ENCODE data around the gene ATP6V1B1. TPM values are rescaled to one million over a fixed set of nuclear protein-coding genes. Genes with fewer than 3 reads are reported as not detected.

Gene ATP6V1B1
- total RNA-seq, 1 experiment from 2014 or later: 4.0 TPM

DNA sequence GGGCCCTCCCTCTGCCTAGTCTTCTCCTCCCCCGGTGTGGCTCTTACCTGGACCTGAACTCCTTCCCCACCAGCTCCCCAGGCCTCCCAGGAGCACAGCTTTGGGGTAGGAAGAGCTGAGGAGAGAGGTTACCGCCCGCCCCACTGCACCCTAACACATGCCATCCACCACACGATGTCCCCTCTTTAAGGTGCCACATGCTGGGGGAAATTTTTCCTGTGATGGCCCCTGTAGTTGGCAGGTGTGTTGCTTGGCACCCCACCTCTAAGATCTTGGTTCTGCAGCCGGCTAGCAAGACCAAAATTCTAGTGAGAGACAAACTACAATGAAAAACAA lies 65.9 kb downstream of the ATP6V1B1 start:
- ChIA-PET POLR2A (interaction anchor here (0.5 to 0.7 kb wide), 2 partner anchors 67 to 1087 kb away, joined by 3 to 6 read pairs; partner anchors contain the start of gene NAGK), CTCF (interaction anchor here (0.6 to 1.2 kb wide), 10 partner anchors 22 to 330 kb away, joined by 3 to 5 read pairs (median 3); partner anchors contain the start of genes NAGK and ZNF638)
- H3K9me3 ChIP-seq: no peaks in the 10 kb centered on the region
- Mint-ChIP-seq H3K4me1 (ENCODE audit: low read depth, unreplicated experiment) (peaks cover 5% of the 10 kb centered on the region), H3K27ac (ENCODE audit: unreplicated experiment) (no peak overlapping the region), H3K36me3 (ENCODE audit: insufficient read depth, unreplicated experiment) (no peaks in the 10 kb centered on the region), H3K9me3 (ENCODE audit: unreplicated experiment) (no peaks in the 10 kb centered on the region), H3K4me3 (ENCODE audit: unreplicated experiment) (no peak overlapping the region), H3K27me3 (ENCODE audit: insufficient read depth, unreplicated experiment) (no peaks in the 10 kb centered on the region)
- H3K4me1 ChIP-seq: peaks cover 18% of the 10 kb centered on the region
- DNase-seq: peak in 1 of 2 experiments; percentile 6
- TF ChIP-seq CTCF (IDR thresholded peaks at IDR 0.05; ENCODE audit: insufficient read depth in 1 of 2, low read depth in 1 of 2, low read length in 1 of 2, severe bottlenecking in 1 of 2, unreplicated experiment in 1 of 2): no peak
- intact Hi-C loops (cut with micrococcal nuclease; ENCODE audit: unreplicated experiment): no loop called here
- H3K4me3 ChIP-seq (ENCODE audit: low read depth, low read length): no peak overlapping the region
- H3K27me3 ChIP-seq (replicated peaks; ENCODE audit: control insufficient read depth, insufficient read depth, low read length): no peaks in the 10 kb centered on the region
- no TSS peak for BruUV-seq (replicated peaks)
- no peaks in the 10 kb centered on the region for H3K36me3 ChIP-seq (ENCODE audit: control insufficient read depth, insufficient read depth, low read length)

GRCh38 chr2:71001981-71002570 lies 66.4 kb downstream of the ATP6V1B1 start:
- H3K4me3 Mint-ChIP-seq (ENCODE audit: unreplicated experiment): no peak overlapping the region
- peaks cover 5% of the 10 kb centered on the region for H3K4me1 Mint-ChIP-seq (ENCODE audit: low read depth, unreplicated experiment)
- 0 out of 2 replicates have a peak overlapping the region, but pooled peaks have one; percentile 16 for H3K4me3 ChIP-seq (ENCODE audit: low read depth, low read length)
- no peak for TF ChIP-seq CTCF (IDR thresholded peaks at IDR 0.05; ENCODE audit: insufficient read depth in 1 of 2, low read depth in 1 of 2, low read length in 1 of 2, severe bottlenecking in 1 of 2, unreplicated experiment in 1 of 2)
- H3K27me3 ChIP-seq (replicated peaks; ENCODE audit: control insufficient read depth, insufficient read depth, low read length): no peaks in the 10 kb centered on the region
- POLR2A ChIA-PET: interaction anchor here (0.7 kb wide), 1 partner anchor 67 kb away, joined by 3 read pairs; the partner anchor contains the start of gene NAGK
- no peaks in the 10 kb centered on the region for H3K27me3 Mint-ChIP-seq (ENCODE audit: insufficient read depth, unreplicated experiment)
- H3K9me3 ChIP-seq: no peaks in the 10 kb centered on the region
- peaks cover 18% of the 10 kb centered on the region for H3K4me1 ChIP-seq
- no TSS peak for BruUV-seq (replicated peaks)
- no peaks in the 10 kb centered on the region for H3K36me3 ChIP-seq (ENCODE audit: control insufficient read depth, insufficient read depth, low read length)
- peak; percentile 51 to 72 for DNase-seq
- H3K9me3 Mint-ChIP-seq (ENCODE audit: unreplicated experiment): no peaks in the 10 kb centered on the region
- intact Hi-C loops (cut with micrococcal nuclease; ENCODE audit: unreplicated experiment): no loop called here
- CTCF ChIA-PET: interaction anchor here (0.6 to 1.2 kb wide), 4 partner anchors 22 to 100 kb away, joined by 3 to 4 read pairs (median 3); no protein-coding TSS in a partner anchor
- no peaks in the 10 kb centered on the region for H3K36me3 Mint-ChIP-seq (ENCODE audit: insufficient read depth, unreplicated experiment)
- H3K27ac Mint-ChIP-seq (ENCODE audit: unreplicated experiment): no peak overlapping the region

DNA sequence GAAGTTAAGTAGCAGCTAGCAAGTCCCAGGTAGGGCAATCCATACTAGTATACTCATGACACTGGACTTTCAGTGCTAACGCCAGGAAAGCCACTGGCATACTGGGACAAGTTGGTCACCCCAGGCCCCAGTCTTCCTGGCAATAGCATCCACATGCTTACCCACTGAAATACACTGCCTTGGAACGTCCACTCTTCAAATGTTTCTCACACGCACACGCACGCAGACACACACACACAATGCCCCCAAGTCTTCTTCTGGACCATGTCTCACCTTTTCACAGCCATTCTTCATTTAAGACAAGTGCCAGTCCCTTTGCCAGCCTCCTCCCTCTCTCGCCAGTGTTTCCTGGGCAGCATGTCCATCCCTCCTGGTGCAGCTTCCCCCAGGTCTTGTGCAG lies 67.7 kb downstream of the ATP6V1B1 start:
- H3K4me3 Mint-ChIP-seq (ENCODE audit: unreplicated experiment): no peak overlapping the region
- no peaks in the 10 kb centered on the region for H3K9me3 Mint-ChIP-seq (ENCODE audit: unreplicated experiment)
- BruUV-seq (replicated peaks): no TSS peak
- H3K27ac Mint-ChIP-seq (ENCODE audit: unreplicated experiment): no peak overlapping the region
- H3K4me1 ChIP-seq: peaks cover 28% of the 10 kb centered on the region
- H3K27me3 ChIP-seq (replicated peaks; ENCODE audit: control insufficient read depth, insufficient read depth, low read length): no peaks in the 10 kb centered on the region
- DNase-seq: no peak
- no peaks in the 10 kb centered on the region for H3K36me3 ChIP-seq (ENCODE audit: control insufficient read depth, insufficient read depth, low read length)
- H3K36me3 Mint-ChIP-seq (ENCODE audit: insufficient read depth, unreplicated experiment): no peaks in the 10 kb centered on the region
- no peak for TF ChIP-seq CTCF (IDR thresholded peaks at IDR 0.05; ENCODE audit: insufficient read depth in 1 of 2, low read depth in 1 of 2, low read length in 1 of 2, severe bottlenecking in 1 of 2, unreplicated experiment in 1 of 2)
- H3K9me3 ChIP-seq: no peaks in the 10 kb centered on the region
- no peaks in the 10 kb centered on the region for H3K27me3 Mint-ChIP-seq (ENCODE audit: insufficient read depth, unreplicated experiment)
- ChIA-PET POLR2A (no interaction called here), CTCF (no interaction called here)
- H3K4me1 Mint-ChIP-seq (ENCODE audit: low read depth, unreplicated experiment): peaks cover 12% of the 10 kb centered on the region
- H3K4me3 ChIP-seq (ENCODE audit: low read depth, low read length): no peak overlapping the region
- intact Hi-C loops (cut with micrococcal nuclease; ENCODE audit: unreplicated experiment): no loop called here

All from Caco-2 (cell line).